ENCODE measurements around the gene HEATR5A. TPM values are rescaled to one million over a fixed set of nuclear protein-coding genes. Genes with fewer than 3 reads are reported as not detected.
A peak's percentile ranks its signal among the peaks of the same experiment; 100 is the strongest.

Gene HEATR5A
- polyA plus RNA-seq, 1 of the 3 experiments (the other 2 are of a cell fraction) = 7.1 TPM

GRCh38 chr14:31435276-31435675 lies 14.9 kb upstream of the HEATR5A start:
- Histone ChIP-seq H2AFZ (ENCODE audit: low read depth) (no peak overlapping the region), H3K27ac (ENCODE audit: low read depth in 2 of 2, low read length in 1 of 2) (peak overlapping the region in 1 of 2 experiments; percentile 38; a peak in 1 of 4 replicates), H3K4me3 (ENCODE audit: low read depth in 2 of 2, low read length in 1 of 2) (no peak overlapping the region), H3K36me3 (replicated peaks in 1 of 2; ENCODE audit: control insufficient read depth in 1 of 2, insufficient read depth in 2 of 2, low read length in 1 of 2) (peaks cover 0 to 15% of the 10 kb centered on the region in 2 experiments), H3K9ac (no peak overlapping the region), H3F3A (replicated peaks; ENCODE audit: insufficient read depth) (no peaks in the 10 kb centered on the region), H4K20me1 (ENCODE audit: insufficient read depth) (no peaks in the 10 kb centered on the region), H3K9me3 (no peaks in the 10 kb centered on the region), H3K4me1 (ENCODE audit: control insufficient read depth in 1 of 2, insufficient read depth in 2 of 2, low read depth in 1 of 2, low read length in 1 of 2) (no peaks in the 10 kb centered on the region), H3K4me2 (no peak overlapping the region), H3K27me3 (ENCODE audit: insufficient read depth) (no peaks in the 10 kb centered on the region), H3K79me2 (ENCODE audit: insufficient read depth) (no peaks in the 10 kb centered on the region), H3K9me2 (no peaks in the 10 kb centered on the region)
- CTCF ChIA-PET = interaction anchor here (2.4 kb wide), 1 partner anchor 15 kb away, joined by 10 read pairs; no protein-coding TSS in a partner anchor
- POLR2A ChIA-PET = interaction anchor here (0.7 kb wide), 1 partner anchor 21 kb away, joined by 3 read pairs; no protein-coding TSS in a partner anchor
- TF ChIP-seq RCOR1 (IDR thresholded peaks at IDR 0.05; ENCODE audit: low read length) (no peak), EP300 (IDR thresholded peaks at IDR 0.05; ENCODE audit: borderline replicate concordance in 1 of 2, low read depth in 1 of 2, low read length in 1 of 2) (0 out of 4 replicates have a peak, but pooled peaks of 1 of the 2 experiments have one; percentile 25), MXI1 (IDR thresholded peaks at IDR 0.05; ENCODE audit: low read depth, low read length) (no peak), MEF2A (IDR thresholded peaks at IDR 0.05; ENCODE audit: borderline replicate concordance, low read depth) (no peak), NFIC (IDR thresholded peaks at IDR 0.05; ENCODE audit: borderline replicate concordance) (peak; percentile 36; the same call in 1 of the 2 replicates), FOSL2 (IDR thresholded peaks at IDR 0.05; ENCODE audit: borderline replicate concordance, low read depth) (no peak), REST (IDR thresholded peaks at IDR 0.05; ENCODE audit: low read depth, low read length) (no peak), POLR2AphosphoS5 (IDR thresholded peaks at IDR 0.05; ENCODE audit: low read depth, low read length) (peak; percentile 17; the same call in 1 of the 2 replicates)
- TF ChIP-seq, protein P1, sequence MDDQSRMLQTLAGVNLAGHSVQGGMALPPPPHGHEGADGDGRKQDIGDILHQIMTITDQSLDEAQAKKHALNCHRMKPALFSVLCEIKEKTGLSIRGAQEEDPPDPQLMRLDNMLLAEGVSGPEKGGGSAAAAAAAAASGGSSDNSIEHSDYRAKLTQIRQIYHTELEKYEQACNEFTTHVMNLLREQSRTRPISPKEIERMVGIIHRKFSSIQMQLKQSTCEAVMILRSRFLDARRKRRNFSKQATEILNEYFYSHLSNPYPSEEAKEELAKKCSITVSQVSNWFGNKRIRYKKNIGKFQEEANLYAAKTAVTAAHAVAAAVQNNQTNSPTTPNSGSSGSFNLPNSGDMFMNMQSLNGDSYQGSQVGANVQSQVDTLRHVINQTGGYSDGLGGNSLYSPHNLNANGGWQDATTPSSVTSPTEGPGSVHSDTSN (IDR thresholded peaks at IDR 0.05) = peak; percentile 67
- no peak for DNase-seq

- H3K4me2 ChIP-seq = no peak overlapping the region
- no peaks in the 10 kb centered on the region for H4K20me1 ChIP-seq (ENCODE audit: insufficient read depth)
- no peak overlapping the region for H3K4me3 ChIP-seq (ENCODE audit: low read depth in 2 of 2, low read length in 1 of 2)
- peaks cover 0 to 6% of the 10 kb centered on the region in 2 experiments; a peak in 2 of 4 replicates for H3K4me1 ChIP-seq (ENCODE audit: control insufficient read depth in 1 of 2, insufficient read depth in 2 of 2, low read depth in 1 of 2, low read length in 1 of 2)
- H3K36me3 ChIP-seq (replicated peaks in 1 of 2; ENCODE audit: control insufficient read depth in 1 of 2, insufficient read depth in 2 of 2, low read length in 1 of 2) = peaks cover 0 to 6% of the 10 kb centered on the region in 2 experiments
- 93% methylated on average over 11 of the region's 11 CpGs for WGBS (ENCODE audit: low lambda C conversion rate)
- H2AFZ ChIP-seq (ENCODE audit: low read depth) = no peak overlapping the region
- CTCF ChIA-PET = interaction anchor here (1.6 kb wide), 1 partner anchor 19 kb away, joined by 6 read pairs; no protein-coding TSS in a partner anchor
- no peaks in the 10 kb centered on the region for H3F3A ChIP-seq (replicated peaks; ENCODE audit: insufficient read depth)
- H3K9me2 ChIP-seq = no peaks in the 10 kb centered on the region
- no peaks in the 10 kb centered on the region for H3K79me2 ChIP-seq (ENCODE audit: insufficient read depth)
- H3K9ac ChIP-seq = no peak overlapping the region
- no peak for DNase-seq
- no peaks in the 10 kb centered on the region for H3K27me3 ChIP-seq (ENCODE audit: insufficient read depth)
- H3K9me3 ChIP-seq = no peaks in the 10 kb centered on the region
- H3K27ac ChIP-seq (ENCODE audit: low read depth in 2 of 2, low read length in 1 of 2) = no peak overlapping the region
- POLR2A ChIA-PET = no interaction called here
- TF ChIP-seq, protein P2, sequence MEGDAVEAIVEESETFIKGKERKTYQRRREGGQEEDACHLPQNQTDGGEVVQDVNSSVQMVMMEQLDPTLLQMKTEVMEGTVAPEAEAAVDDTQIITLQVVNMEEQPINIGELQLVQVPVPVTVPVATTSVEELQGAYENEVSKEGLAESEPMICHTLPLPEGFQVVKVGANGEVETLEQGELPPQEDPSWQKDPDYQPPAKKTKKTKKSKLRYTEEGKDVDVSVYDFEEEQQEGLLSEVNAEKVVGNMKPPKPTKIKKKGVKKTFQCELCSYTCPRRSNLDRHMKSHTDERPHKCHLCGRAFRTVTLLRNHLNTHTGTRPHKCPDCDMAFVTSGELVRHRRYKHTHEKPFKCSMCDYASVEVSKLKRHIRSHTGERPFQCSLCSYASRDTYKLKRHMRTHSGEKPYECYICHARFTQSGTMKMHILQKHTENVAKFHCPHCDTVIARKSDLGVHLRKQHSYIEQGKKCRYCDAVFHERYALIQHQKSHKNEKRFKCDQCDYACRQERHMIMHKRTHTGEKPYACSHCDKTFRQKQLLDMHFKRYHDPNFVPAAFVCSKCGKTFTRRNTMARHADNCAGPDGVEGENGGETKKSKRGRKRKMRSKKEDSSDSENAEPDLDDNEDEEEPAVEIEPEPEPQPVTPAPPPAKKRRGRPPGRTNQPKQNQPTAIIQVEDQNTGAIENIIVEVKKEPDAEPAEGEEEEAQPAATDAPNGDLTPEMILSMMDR (IDR thresholded peaks at IDR 0.05) = no peak
- no peak for TF ChIP-seq RXRA (IDR thresholded peaks at IDR 0.05; ENCODE audit: borderline replicate concordance, low read depth)
- no peak for TF ChIP-seq MEF2A (IDR thresholded peaks at IDR 0.05; ENCODE audit: borderline replicate concordance, low read depth)
- TF ChIP-seq CHD2 (IDR thresholded peaks at IDR 0.05; ENCODE audit: low read length, partially characterized antibody) = no peak
- TF ChIP-seq FOXJ3 (CRISPR knock-in tag; IDR thresholded peaks at IDR 0.05) = no peak
- no peak for TF ChIP-seq NRF1 (IDR thresholded peaks at IDR 0.05; ENCODE audit: low read depth, low read length)
- no peak for TF ChIP-seq TAF1 (IDR thresholded peaks at IDR 0.05; ENCODE audit: borderline replicate concordance, low read depth, low read length)
- no peak for TF ChIP-seq POLR2AphosphoS5 (IDR thresholded peaks at IDR 0.05; ENCODE audit: low read depth, low read length)
- no peak for TF ChIP-seq GABPA (IDR thresholded peaks at IDR 0.05; ENCODE audit: low read depth)
- no peak for TF ChIP-seq SMC3 (IDR thresholded peaks at IDR 0.05; ENCODE audit: low read depth, low read length)
- no peak for TF ChIP-seq NFIC (IDR thresholded peaks at IDR 0.05; ENCODE audit: borderline replicate concordance)
Measured at GRCh38 chr14:31430634-31431264, 10.4 kb upstream of the HEATR5A start.
